GM18517 (cell line): ENCODE data around the gene RAP1A.

Experiments
- ATAC-seq: cut with Tn5 transposase; IDR thresholded peaks from one replicate; pipeline ENCODE4 v1.9.1; 2021; ENCODE audit warnings: mild to moderate bottlenecking, moderate library complexity; ENCODE audit not compliant: unreplicated experiment

Gene RAP1A

GRCh38 chr1:111707906-111708305 is 88.3 kb downstream of the RAP1A start:
- ATAC-seq, result no peak

DNA sequence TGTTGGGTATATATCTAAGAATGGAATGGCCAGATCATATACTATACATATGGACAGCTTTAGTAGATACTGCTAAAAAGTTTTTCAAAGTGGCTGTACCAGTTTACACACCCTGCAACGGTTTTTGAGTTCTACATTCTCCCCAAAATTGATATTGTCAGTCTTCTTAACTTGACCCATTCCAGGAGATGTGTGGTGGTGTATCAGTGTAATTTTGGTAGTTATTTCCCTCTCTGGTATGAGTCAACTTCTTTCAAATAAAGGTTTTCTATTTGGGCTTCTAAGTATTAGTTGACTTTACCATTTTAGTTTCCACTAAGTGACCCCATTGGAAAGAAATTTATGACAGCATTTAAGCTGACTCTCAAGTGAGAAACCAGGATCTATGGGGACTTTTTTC is 90.4 kb downstream of the RAP1A start:
- ATAC-seq, result no peak

DNA sequence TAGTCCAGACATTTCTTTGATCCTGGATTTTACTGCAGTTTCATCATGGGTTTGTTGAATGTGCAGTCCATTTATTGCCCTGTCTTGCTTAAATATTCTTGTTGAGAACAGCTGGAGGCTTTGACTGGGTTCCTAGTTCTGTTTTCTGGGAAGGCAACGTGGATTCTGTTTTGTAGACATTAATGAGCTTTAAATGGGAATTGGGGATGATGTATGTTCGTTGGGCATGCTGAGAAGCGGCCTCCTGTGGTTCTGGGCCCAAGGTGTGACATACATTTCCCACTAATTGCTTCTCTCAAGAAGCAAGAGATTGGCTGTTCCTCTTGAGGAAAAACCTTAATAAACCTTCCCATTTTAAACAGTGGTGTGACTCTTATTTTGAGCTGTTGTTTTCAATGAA is 96.7 kb downstream of the RAP1A start:
- ATAC-seq, result no peak

GRCh38 chr1:111717450-111717849 is 97.9 kb downstream of the RAP1A start:
- ATAC-seq, result no peak

GRCh38 chr1:111719135-111719534 is 99.5 kb downstream of the RAP1A start:
- no peak for ATAC-seq

- no peak for ATAC-seq
Observed at GRCh38 chr1:111719674-111720132, 100.1 kb downstream of the RAP1A start.

GRCh38 chr1:111720274-111720976 is 100.8 kb downstream of the RAP1A start:
- no peak for ATAC-seq

DNA sequence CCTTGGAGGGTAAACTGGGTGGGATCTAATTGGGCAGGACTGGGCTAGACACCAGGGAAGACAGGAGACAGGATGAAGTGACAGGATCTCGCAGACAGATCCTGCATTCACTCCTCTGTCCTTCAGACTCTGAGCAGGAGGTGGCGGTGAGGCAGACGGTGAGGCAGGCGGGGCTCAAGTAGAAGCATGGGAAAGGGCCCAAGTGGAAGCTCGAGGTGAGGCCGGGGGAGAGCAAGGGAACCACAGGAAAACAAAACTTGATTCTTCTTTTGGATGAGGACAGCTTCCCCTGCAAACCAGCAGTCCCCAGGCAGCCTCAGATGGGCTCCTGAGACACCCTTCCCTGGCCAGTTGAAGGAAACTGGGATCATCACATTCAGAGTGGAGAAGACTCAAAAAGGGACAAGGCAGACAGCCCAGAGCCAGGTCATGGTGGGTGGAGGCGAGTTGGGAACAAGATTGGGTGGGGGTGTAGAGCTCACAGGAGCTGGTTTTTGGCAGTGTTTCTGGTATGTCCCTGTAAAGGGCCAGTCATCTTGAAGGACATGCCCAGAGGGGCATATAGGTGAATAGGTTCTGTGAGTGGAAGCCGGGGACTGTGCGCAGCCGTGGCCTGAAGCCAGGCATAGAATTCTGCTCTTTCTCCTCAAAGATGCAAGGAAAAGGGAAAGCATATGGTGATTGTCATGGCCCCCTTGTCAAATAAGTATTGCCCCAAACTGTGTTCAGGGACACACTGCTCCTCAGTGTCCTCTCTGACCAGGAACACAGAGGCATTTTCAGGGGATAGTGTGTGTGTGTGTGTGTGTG is 101.6 kb downstream of the RAP1A start:
- no peak for ATAC-seq

GRCh38 chr1:111723091-111723806 is 103.7 kb downstream of the RAP1A start:
- no peak for ATAC-seq

DNA sequence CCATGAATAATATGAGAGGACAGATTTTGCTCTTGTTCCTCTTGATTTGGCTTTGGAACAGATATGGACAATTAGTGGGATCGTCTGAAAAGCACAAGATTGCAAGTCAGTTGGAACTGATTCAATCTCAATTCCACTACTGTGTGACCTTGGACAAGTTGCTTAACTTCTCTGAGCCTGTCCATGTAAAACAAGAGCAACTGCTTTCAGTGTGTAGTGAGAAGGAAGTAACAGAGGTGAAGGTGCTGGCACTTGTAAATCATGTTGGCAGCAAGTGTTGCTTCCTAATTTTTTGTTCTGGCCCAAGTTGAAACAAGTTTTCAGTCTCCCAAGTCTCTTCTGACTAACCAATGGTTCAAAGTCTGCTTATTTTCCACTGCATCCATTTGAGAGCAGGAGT is 104.3 kb downstream of the RAP1A start:
- ATAC-seq, result no peak

DNA sequence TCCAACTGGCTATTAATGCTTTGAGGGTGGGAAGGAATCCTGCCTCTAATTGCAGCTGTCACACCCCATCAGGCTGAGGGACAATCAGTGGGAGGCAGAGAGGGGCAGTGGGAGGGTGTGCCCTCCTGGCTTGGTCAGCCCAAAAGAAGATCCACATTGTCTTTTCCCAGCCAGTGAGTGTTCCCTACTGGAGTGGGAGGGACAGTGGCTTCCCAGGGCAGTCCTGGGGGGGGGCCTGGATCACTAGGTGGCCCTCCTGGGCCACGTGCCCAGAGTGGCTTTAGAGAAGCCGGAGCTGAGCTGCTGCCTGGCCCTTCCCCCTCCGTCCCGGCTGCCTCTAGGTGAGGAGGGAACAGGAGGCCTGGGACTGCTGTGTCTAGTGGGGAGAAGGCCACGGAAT is 105.6 kb downstream of the RAP1A start:
- ATAC-seq, result no peak

- no peak for ATAC-seq
Observed at GRCh38 chr1:111727056-111727455, 107.5 kb downstream of the RAP1A start.

- no peak for ATAC-seq
Observed at GRCh38 chr1:111729271-111729921, 109.8 kb downstream of the RAP1A start.

- no peak for ATAC-seq
Observed at GRCh38 chr1:111729946-111730681, 110.5 kb downstream of the RAP1A start.

- ATAC-seq, result no peak
Observed at GRCh38 chr1:111730706-111731105, 111.1 kb downstream of the RAP1A start.

DNA sequence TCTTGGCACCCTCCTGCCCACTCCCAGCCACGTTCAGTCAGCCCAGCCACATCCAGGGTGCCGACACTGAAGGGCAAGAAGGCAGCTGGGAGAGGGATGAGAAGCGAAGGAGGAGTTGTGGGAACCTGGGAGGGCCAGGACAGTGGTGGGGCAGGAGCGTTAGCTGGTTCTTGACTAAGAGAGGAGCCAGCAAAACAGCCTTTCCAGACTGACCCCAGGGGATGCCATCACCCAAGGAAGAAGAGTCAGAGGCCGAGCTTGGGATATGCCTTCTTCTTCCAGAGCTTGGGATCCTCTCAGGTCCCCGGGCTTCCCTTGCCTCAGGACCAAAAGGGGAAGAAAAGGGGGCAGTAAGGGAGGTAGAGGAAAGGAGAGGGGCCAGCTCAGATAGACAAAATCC is 112.4 kb downstream of the RAP1A start:
- ATAC-seq, result no peak

DNA sequence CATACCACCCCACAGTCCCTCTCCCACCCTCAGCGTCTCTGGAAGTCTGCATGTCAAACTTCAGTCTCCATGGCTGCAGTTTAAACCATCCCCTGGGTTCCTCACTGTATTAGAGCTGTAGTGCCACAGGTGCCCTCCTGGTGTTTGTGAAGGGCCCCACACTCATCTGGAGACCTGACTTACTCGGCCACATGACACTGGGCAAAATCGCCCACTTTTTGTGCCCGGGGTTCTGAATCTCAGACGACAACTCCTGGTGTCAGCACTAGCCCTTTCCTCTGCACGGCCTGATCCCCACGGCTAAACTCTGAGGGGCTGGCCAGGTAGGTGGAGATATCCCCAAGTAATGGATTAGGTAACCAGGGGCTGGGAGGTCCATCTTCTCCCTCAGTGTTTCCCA is 113.1 kb downstream of the RAP1A start:
- ATAC-seq, result no peak

- no peak for ATAC-seq
Observed at GRCh38 chr1:111733183-111733991, 113.8 kb downstream of the RAP1A start.

DNA sequence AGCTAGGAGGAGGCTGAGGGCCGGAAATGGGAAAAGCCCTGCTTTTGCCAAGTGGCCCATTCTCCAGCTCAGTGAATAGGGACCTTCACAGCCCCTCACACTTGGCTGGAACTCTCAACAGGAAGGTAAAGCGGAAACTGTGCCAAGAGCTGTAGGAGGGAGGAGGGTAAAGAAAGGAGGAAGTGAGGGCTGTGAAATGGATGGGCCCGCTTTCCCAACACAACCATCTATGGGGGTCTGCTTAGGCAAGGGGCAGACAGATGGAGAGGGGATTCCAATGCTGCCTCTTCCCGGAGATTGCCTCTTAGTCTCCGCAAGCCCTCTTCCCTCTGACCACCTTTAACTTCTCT is 114.4 kb downstream of the RAP1A start:
- ATAC-seq, result no peak

DNA sequence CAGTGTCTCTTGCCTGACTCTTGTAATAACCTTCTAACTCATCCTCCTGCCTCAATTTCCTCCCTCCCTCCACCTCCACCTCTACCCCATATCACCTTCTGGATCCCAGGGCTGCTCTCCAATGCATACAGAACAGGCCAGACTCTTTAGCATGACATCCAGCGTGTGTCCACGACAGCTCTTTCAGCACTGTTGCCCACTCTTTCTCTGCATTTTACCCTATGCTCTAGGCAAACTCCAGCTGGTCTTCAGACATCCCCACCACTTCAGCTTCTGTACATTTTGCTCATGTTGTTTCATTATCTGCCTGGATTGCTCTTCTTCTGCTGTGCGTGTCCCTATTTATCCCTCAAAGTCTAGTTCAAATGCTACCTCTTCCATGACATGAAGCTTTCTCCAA is 114.8 kb downstream of the RAP1A start:
- ATAC-seq, result no peak
